Measurements from ENCODE around the gene ADORA1. TPM values are rescaled to one million over a fixed set of nuclear protein-coding genes. Genes with fewer than 3 reads are reported as not detected.
A peak's percentile ranks its signal among the peaks of the same experiment; 100 is the strongest.

The ADORA1 gene
- total RNA-seq = 1.8 TPM

DNA sequence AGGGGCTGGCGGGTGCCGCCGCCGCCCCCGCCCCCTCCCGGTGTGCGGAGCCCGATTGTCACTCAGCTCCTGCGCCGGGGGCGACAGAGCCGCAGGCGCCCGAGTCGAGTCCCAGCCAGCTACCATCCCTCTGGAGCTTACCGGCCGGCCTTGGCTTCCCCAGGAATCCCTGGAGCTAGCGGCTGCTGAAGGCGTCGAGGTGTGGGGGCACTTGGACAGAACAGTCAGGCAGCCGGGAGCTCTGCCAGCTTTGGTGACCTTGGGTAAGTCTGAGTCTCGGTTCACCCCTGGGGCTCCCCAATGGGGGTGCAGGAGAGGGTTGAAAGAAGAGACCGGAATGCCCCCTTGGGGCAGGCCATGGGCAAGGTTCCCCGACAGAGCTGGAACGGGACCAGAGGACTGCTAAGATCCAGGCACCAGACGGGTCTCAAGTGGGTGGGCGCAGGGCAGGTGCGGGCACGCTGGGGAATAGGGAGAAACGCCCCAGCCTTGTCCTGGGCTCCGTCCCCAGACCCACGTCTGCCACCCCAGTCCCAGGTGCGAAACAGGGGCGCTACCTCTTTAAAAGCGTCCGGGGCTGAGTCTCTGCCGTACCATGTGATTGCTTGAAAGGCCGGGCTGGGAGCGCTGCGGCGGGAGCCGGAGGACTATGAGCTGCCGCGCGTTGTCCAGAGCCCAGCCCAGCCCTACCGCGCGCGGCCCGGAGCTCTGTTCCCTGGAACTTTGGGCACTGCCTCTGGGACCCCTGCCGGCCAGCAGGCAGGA lies at the start of gene ADORA1:
Gene ADORA1, plus strand, starts transcription at position 61 of the 765 bp plus-strand sequence. CDS start 1,116 bp downstream, outside the sequence.
- DNase-seq = peak; percentile 78

DNA sequence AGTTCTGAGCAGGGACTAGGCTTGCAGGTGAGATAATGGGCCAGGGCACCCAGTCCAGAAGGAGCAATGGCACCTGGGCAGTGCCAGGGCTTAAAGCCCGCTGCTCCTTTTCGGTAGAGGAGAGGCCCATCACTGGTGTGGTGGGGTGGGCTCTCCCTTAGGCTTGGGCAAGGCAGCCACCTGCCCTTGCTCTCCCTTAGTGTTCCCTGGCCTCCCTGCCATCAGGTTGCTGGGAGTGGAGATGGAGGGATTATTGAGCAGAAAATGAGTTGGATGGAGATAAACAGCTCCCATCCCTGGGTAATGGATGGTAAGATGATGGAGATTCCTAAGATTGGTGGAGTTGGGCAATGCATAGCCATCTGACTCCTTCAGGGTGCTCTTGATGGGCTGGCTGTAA lies 49.6 kb upstream of the ADORA1 start:
- DNase-seq = no peak

DNA sequence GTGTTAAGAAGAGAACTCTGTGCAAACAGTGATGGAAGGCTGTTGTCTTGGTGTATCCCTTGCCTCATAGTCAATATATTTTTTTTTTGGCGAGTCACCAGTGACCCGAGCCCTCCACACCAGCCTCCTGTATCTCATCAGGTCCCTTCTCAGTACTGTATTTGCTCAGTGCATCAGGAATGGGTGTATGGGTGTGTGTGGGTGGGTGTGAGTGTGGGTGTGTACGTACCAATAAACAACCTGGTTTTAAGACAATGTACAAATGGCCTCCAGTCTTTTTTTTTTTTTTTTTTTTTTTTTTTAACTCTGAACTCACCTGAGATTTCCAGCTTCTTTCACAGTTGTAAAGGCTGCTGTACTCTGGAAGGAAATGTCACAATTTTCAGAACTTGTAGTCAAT lies 49.0 kb upstream of the ADORA1 start:
- DNase-seq = no peak

GRCh38 chr1:203080456-203080855 lies 47.1 kb upstream of the ADORA1 start:
- no peak for DNase-seq

GRCh38 chr1:203081465-203082230 lies 45.9 kb upstream of the ADORA1 start:
- DNase-seq = no peak

- DNase-seq = no peak
Observed at GRCh38 chr1:203082231-203082505, 45.4 kb upstream of the ADORA1 start.

DNA sequence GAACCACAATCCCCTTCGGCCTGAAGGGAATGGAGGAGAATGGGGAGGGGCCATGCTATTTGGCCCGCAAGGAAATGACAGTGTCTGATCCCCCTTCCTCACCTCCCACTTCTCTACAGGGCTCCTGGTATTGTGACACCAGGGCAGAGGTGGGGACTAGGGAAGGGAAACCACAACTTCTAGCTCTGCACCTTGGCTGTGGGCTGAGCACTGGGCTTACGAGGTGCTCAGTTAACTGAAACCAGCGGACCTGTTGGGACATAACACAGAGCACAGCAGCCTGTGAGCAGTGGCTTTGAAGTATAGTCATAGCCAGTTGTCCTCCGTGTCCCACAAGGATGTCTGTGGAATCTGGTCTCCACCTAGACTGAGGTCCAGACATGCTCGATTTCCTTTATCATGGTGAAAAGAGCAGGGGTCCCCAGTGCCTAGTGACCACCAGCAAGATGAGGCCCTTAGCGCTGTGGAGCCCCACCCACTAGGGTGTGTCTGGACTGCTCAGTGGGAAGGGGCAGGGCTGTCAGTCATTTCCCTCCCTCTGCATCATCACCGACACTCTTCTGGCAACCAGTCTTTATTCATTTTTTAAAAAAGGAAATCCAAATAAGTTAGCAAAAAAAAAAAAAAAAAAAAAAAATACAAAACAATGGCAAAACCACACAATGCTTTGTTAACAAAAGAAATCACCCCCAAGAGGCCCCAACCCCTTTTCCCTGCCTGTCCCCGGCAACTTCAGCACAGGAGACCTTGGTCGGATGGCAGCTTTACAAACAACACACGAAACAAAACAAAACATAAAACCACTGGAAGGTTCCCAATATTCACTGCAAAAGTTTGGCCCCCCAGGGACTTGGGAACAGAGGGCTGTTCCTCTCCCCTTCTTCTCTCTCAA lies 44.7 kb upstream of the ADORA1 start:
- no peak for DNase-seq

GRCh38 chr1:203083463-203083921 lies 44.0 kb upstream of the ADORA1 start:
- DNase-seq = no peak

- DNase-seq = no peak
Observed at GRCh38 chr1:203084588-203085527, 42.7 kb upstream of the ADORA1 start.

- DNase-seq = peak; percentile 95
Observed at GRCh38 chr1:203085528-203086406, 41.8 kb upstream of the ADORA1 start, which contains the start of gene MYOG. Gene MYOG (minus strand): TSS chr1:203086012. CDS start chr1:203085961, 51 bp downstream.

GRCh38 chr1:203086992-203087763 lies 40.3 kb upstream of the ADORA1 start:
- DNase-seq = no peak

GRCh38 chr1:203088441-203088840 lies 39.1 kb upstream of the ADORA1 start:
- no peak for DNase-seq

GRCh38 chr1:203089001-203089650 lies 38.4 kb upstream of the ADORA1 start:
- DNase-seq = no peak

DNA sequence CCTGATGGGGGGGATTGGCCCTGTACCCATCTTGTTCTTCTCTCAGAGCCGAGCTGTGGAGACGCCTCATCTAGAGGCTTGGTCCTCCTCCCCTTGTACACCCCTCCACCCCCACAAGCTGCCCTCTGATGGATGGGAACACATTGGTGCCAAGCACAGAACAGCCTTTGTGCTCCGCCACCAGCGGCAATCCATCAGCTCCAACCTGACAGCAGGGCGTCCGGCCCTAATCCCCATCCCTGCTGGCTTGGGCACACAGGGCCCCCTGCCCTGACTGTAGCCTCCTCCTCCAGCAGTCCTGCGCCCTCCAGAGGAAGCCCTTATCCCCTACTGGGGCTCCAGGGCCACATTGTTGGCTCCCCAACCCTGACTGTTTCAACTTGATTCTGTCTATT lies 37.9 kb upstream of the ADORA1 start:
- DNase-seq = peak; percentile 94

DNA sequence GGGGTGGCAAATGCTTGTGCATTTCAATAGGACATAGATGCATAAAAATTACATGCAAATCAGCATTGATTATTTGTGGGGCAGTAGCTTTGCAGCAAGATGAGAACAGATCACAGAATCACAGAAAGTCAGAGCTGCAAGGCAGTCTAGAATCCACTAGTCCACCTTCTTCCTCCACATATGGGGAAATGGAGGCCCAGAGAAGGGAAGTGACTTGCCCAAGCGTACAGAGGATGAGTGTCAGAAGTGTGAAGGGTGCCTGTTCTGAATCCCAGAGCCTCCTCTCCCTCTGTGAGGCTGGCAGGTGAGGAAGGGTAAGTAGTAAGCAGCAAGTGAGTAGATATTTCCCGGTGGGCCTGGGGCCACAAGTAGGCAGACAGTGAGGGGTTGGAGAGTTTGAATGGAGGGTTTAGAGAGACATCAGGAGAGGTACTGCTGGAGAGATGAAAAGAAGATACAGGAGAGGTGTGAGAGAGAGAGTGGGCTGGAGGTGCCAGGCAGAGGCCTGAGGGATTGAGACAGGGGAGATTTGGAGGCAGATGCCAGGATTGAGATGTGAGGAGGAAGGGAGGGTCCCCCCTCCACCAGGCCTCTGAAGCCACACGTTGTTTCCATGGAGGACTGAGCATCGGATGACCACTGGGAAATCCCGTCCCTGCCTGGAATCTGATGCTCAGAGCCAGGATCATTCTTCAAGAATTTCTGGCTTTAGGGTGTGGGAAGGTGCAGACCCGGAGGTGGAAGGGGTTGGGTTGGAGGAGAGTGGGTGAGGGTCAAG lies 36.9 kb upstream of the ADORA1 start:
- peak; percentile 60 for DNase-seq

DNA sequence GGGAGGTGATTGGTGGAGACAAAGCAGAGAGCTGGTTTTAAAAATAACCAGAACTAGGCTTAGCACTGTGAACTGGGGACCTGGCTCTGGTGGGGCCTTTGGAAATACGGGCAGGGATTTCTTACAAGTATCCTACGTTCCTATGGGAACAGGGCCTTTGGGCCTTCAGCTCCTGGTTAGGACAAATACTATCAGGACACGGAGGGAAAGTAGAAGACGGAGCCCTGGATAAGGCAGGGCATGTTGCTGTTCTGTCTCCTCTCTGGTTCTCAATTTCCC lies 36.4 kb upstream of the ADORA1 start:
- no peak for DNase-seq

DNA sequence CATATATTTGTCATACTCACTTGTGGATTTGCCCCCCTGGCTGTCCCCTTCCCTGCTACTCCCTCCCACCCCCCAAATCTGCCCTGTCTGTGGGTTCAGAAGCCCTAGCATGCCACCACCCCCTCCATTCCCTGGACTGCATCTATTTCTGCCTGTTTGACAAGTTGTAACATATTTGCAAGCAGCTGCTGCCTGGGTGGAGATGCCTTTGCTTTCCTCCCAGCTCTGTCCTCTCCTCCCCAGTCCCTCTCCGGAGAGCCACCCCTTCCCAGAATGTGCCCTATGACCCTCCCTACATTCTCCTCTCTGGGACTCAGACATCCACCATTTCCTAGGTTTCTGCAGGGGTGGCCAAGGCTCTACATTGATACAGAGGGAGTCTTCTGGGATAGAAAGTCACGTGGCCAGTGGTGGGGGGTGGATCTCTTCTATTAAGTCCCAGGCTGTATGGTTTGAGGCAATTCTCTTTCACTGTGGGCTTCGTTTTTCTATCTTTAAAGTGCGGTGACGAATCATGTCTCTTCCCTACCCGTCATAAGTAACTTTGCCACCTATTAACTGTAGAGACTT lies 35.7 kb upstream of the ADORA1 start:
- peak; percentile 76 for DNase-seq

- no peak for DNase-seq
Observed at GRCh38 chr1:203093754-203094410, 33.6 kb upstream of the ADORA1 start.
